Measurements from ENCODE around the gene HNRNPA1. TPM values are rescaled to one million over a fixed set of nuclear protein-coding genes. Genes with fewer than 3 reads are reported as not detected.

Gene HNRNPA1
- total RNA-seq, 1 experiment from 2014 or later = 3,193 TPM

- Histone ChIP-seq H3K9ac (ENCODE audit: extremely low read depth, insufficient read length, low read length) (no peak overlapping the region), H2BK120ac (ENCODE audit: low read depth, low read length, poor library complexity, severe bottlenecking) (no peak overlapping the region), H3K18ac (ENCODE audit: insufficient read length, low read depth, low read length) (no peak overlapping the region), H4K8ac (replicated peaks; ENCODE audit: insufficient read length, low read depth, low read length) (no peak overlapping the region), H4K91ac (ENCODE audit: insufficient read length, low read depth, low read length) (no peak overlapping the region), H3K56ac (ENCODE audit: insufficient read length, low read depth, low read length) (no peak overlapping the region), H2AFZ (ENCODE audit: low read length) (no peak overlapping the region), H3K23me2 (ENCODE audit: insufficient read length, low read depth, low read length, poor library complexity, severe bottlenecking) (no peaks in the 10 kb centered on the region), H3K9me3 (ENCODE audit: control insufficient read depth, low read depth, low read length) (no peaks in the 10 kb centered on the region), H3K4me1 (ENCODE audit: insufficient read depth, low read length) (peaks cover 6% of the 10 kb centered on the region; the same call in 1 of the 2 replicates), H3K14ac (ENCODE audit: insufficient read depth, low read length) (no peak overlapping the region), H4K20me1 (ENCODE audit: control insufficient read depth, insufficient read depth, insufficient read length) (no peaks in the 10 kb centered on the region), H3K4ac (ENCODE audit: low read depth, low read length) (no peak overlapping the region), H2BK12ac (ENCODE audit: insufficient read length, low read depth, low read length) (no peak overlapping the region), H3K27me3 (ENCODE audit: insufficient read depth, low read length) (no peaks in the 10 kb centered on the region), H2BK5ac (ENCODE audit: insufficient read length, low read length) (no peak overlapping the region), H2AK5ac (ENCODE audit: insufficient read length, low read length) (no peak overlapping the region), H3K79me2 (ENCODE audit: insufficient read depth, low read length) (no peaks in the 10 kb centered on the region; the same call in 1 of the 2 replicates), H2BK15ac (ENCODE audit: low read depth, low read length) (no peak overlapping the region), H4K5ac (ENCODE audit: insufficient read length, low read depth, low read length) (no peak overlapping the region), H3K79me1 (ENCODE audit: insufficient read depth, low read depth, low read length, poor library complexity, severe bottlenecking) (no peaks in the 10 kb centered on the region), H3T11ph (ENCODE audit: low read length) (no peak overlapping the region), H3K27ac (ENCODE audit: insufficient read length, low read depth, low read length) (no peak overlapping the region), H2BK20ac (ENCODE audit: low read depth, low read length, poor library complexity, severe bottlenecking) (no peak overlapping the region), H3K4me2 (ENCODE audit: insufficient read depth, insufficient read length, low read length) (no peak overlapping the region), H3K23ac (ENCODE audit: insufficient read length, low read depth, low read length) (no peak overlapping the region)
- no peak overlapping the region for H3K4me3 Mint-ChIP-seq
- TF ChIP-seq CTCF (conservative IDR thresholded peaks at IDR 0.05) = no peak
- no peaks in the 10 kb centered on the region for H3K27me3 Mint-ChIP-seq (ENCODE audit: low read depth)
- no peaks in the 10 kb centered on the region for H3K9me3 Mint-ChIP-seq
- peaks cover 11 to 14% of the 10 kb centered on the region in 2 experiments for H3K4me1 Mint-ChIP-seq
- no CpG with 5 or more reads among the region's 4 CpGs for WGBS (ENCODE audit: extremely low coverage, insufficient read length, low lambda C conversion rate)
- no peak overlapping the region for H3K27ac Mint-ChIP-seq
- DNase-seq = no peak
- peaks cover 51 to 79% (median 78%) of the 10 kb centered on the region in 3 experiments; a peak in 6 of 7 replicates for H3K36me3 Mint-ChIP-seq (ENCODE audit: insufficient read depth in 1 of 3, low read depth in 3 of 3)
Observed at GRCh38 chr12:54253240-54253639, 27.3 kb upstream of the HNRNPA1 start.

Data from H9 (cell line).